ENCODE measurements around the gene ZNF655. TPM values are rescaled to one million over a fixed set of nuclear protein-coding genes. Genes with fewer than 3 reads are reported as not detected.

ZNF655 gene
- total RNA-seq, 1 donor from 2014 or later = 28.3 TPM

GRCh38 chr7:99625961-99626360, 67.5 kb downstream of the ZNF655 start:
- ATAC-seq (no peak), DNase-seq (ENCODE audit: missing footprints) (no peak)
- intact Hi-C loops (cut with DNase I) = no loop called here

Other genes with a start within 250 kb of the ZNF655 start
- 139 TPM for gene ARPC1A, start 232.7 kb upstream of the ZNF655 start, total RNA-seq
- gene ARPC1B, start 183.9 kb upstream of the ZNF655 start, total RNA-seq = 51.1 TPM
- 107 TPM for gene PDAP1, start 150.0 kb upstream of the ZNF655 start, total RNA-seq
- 38.1 TPM for gene BUD31, start 149.7 kb upstream of the ZNF655 start, total RNA-seq
- 3.6 TPM for gene PTCD1, start 119.8 kb upstream of the ZNF655 start, total RNA-seq
- 18.9 TPM for gene CPSF4, start 119.7 kb upstream of the ZNF655 start, total RNA-seq
- 961 TPM for gene ATP5MF, start 92.5 kb upstream of the ZNF655 start, total RNA-seq
- gene ZNF789, start 85.8 kb upstream of the ZNF655 start, total RNA-seq = 2.9 TPM
- gene ZNF394, start 58.4 kb upstream of the ZNF655 start, total RNA-seq = 17.6 TPM
- gene ZKSCAN5, start 54.0 kb upstream of the ZNF655 start, total RNA-seq = 6.7 TPM
- gene FAM200A, start 6.5 kb upstream of the ZNF655 start, total RNA-seq = 6.8 TPM
- gene TMEM225B, start 39.6 kb downstream of the ZNF655 start, total RNA-seq = not detected
- gene ZSCAN25, start 58.3 kb downstream of the ZNF655 start, total RNA-seq = 8.1 TPM
- not detected for gene CYP3A5, start 121.4 kb downstream of the ZNF655 start, total RNA-seq
- not detected for gene CYP3A7, start 176.6 kb downstream of the ZNF655 start, total RNA-seq
- not detected for gene CYP3A4, start 225.5 kb downstream of the ZNF655 start, total RNA-seq